GM19455 (cell line): ENCODE data around the gene DGKI.

ENCODE experiments used
- ATAC-seq: cut with Tn5 transposase; IDR thresholded peaks from one replicate; pipeline ENCODE4 v1.9.1; 2021; ENCODE audit not compliant: unreplicated experiment

DGKI gene

DNA sequence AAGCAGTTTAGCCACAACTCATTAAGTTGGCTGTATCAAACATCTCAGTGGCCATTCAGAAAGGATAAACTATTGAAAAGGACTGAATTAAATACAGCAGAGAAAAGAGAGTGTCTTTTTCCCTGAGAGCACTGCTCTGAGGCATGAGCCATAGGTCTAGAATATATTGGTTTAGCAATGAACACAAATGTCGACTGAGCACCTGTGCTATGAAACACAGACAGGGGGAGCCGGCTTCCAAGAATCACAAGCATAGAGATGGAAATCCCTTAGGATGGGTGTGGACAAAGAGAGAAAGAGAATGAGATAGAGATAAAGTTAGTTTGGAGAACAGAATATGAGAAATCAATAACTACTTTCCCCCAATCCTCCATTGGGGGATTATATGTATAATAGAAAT lies 54.8 kb downstream of the DGKI start:
- no peak for ATAC-seq

DNA sequence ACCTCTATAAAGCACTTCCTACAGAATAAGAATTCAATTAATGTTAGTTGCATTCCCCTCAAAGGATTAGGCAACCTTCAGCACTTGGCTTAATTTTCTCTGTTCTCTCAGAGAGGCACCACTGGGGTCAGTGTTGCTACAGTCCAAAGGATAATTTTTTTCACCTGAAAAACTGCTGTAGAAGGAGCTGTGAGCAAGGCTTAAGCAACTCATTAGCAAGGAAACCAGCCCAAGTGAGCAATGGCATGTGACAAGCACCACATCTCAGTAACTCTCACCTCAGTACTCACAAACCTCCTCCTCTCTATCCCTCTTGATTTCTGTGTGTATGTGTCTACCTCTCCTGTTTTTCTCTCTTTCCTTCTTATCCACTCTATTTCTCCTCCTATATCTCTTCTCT lies 55.9 kb downstream of the DGKI start:
- no peak for ATAC-seq

DNA sequence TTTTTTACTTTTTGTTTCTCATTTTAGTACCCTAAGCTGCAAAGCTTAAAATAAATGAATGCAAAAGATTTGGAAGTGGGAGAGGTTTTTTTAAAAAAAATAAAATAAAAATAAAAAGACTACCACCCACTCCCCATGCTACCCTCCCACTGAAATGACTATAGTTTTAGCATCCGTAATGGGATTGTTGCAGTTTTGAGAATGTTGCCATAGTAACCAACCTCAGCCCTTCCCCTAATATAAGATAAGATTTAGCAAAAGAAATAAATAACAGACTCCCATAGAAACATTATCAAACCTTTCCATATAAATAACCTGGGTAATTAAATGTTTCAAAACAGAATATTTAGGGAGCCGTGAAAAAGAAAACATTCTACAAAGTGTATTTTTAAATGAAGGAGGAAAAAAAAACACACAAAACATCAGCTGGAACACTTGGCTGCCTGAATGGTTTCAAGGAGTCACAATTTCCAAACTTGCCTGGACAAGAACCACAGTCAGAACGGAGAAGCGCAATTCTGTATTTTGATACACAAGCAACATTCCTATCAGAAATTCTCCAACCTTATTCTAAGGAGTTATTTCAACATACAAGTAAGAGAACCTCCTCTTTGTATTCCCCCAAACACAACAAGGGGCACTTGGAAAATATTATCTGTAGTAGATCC lies 57.4 kb downstream of the DGKI start:
- no peak for ATAC-seq

DNA sequence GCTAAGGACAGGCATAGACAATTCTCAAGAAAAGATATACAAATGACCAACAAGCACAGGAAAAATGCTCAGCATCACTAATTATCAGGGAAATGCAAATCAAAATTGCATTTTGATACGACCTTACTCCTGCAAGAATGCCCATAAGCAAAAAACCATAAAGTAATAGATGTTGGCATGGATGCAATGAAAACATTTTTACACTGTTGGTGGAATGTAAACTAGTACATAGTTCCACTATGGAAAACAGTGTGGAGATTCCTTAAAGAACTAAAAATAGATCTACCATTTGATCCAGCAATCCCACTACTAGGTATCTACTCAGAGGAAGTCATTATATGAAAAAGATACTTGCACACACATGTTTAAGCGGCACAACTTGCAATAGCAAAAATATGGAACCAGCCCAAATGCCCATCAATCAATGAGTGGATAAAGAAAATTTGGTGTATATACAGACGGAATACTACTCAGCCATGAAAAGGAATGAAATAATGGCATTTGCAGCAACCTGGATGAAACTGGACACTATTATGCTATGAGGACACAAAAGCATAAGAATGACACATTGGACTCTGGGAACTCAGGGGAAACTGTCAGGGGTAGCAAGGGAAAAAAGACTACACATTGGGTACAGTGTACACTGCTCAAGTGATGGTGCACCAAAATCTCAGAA lies 59.3 kb downstream of the DGKI start:
- ATAC-seq: no peak

DNA sequence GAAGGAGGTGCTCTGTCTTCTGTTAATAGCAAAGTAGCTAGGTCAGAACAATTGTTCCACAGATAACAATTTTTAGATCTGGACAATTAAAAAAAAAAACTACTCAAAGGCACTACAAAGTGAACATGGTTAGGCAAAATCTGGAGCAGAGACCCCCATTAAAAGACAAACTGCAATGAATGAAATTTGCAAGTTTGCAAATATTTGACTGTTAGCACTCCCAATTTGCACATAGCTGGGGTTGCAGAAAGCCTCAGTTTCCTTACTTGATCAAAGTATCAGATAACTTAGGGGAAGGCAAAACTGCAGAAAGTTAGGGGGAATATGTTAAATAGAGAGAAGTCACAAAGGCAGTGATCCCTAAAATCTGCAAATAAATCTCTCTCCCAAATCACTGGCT lies 68.3 kb downstream of the DGKI start:
- no peak for ATAC-seq

DNA sequence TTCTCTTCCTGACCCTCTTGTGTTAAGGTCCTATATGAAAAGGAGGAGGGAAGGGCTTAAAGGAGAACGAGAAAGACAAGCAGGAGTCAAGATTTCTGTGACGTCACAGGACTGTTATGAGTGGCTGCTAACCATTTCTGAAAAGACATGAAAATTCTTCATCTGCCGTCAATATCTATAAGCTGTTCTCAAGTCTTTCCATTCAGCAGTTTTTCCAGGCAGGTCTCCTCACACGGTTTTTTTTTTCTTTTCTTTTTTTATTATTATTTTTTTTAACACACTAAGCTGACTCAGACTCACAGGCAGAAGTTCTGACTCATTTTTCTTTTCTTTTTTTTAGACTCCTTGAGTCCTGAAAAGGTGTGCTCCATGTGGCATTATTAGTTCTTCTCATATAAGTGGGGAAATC lies 72.0 kb downstream of the DGKI start:
- ATAC-seq: no peak

DNA sequence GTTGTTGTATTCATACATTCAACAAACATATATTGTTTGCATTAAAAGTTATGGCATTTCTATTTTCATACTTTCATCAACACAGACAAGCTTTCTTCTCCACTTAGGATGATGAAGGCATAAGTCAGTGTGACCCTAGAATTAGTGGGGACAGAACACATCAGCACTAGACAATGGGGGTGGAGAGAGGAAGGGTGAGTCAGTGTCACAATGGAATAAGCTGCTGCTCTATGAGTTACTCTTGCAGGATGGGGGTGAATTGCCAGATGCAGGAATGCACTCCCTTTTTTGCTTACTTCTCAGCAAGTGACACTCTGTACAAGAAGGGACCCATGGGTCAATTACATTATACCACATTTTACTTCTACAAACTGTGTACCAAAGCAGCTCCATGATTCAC lies 74.0 kb downstream of the DGKI start:
- no peak for ATAC-seq

DNA sequence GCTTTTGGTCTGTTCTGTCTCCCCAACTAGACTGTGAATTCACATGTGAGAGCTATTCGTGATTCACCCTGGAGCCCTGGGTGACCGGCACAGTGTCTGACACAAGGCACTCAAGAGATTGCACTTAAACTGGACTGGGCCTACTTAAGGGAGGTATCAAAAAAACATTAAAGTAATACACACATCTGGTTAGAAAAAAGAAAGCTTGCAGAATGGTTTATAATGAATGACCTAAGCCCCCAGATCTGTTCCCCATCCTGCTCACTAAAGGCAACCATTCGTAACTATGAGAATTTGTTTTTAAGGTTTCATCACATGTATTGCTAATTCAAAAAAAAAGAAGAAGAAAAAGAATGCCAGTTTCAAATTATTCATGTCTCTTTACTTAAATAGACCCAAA lies 74.5 kb downstream of the DGKI start:
- ATAC-seq: no peak

DNA sequence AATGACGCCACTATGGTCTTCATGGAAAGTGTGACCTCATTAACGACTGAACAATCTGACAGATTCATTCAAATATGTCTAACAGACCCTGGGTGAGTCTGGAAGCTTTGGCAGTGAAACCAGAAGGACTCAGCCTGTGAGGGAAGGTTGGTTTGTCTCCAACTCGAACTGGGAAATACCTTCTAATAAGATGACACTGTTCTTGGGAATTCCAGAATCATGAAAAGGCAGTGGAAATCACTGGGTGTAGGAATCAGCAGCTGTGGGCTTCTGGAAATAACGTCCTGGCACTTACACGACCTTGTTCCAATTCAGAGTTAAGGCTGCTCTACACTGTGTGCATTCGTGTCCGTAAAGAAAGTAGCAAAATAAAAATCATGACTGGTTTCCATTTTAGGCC lies 75.1 kb downstream of the DGKI start:
- no peak for ATAC-seq

DNA sequence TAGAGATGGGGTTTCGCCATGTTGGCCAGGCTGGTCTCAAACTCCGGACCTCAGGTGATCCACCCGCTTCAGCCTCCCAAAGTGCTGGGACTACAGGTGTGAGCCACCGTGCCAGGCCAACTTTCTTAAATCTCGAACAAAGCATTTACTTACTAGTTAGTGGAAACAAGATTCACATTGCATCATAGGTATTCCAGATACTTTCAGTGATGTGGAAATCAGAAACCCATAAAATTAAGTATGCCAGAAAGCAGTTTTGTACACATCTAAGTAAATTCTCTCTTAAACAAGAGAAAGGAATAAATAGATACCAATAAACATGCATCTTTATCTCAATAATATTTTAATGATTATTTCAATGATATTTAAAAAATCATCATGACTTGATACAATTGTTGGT lies 75.5 kb downstream of the DGKI start:
- ATAC-seq: no peak

DNA sequence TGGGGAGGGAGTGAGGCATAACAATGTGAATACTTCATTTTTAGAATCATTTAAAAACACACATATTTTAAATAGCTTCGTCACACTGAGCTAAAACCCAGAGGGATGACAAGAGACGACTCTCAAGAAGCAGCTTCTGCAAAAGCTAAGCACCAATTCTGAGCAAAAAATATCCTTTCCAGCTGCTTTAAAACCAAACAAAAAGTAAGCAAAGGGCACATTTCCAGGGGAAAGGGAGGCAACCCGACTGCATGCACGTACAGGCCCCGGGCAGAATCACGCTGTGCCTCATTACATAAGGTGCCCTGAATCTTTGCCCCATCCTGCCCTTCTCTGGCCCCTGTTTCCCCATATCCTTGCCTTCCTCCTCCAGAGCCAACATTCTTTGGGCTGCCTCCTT lies 78.4 kb downstream of the DGKI start:
- no peak for ATAC-seq

DNA sequence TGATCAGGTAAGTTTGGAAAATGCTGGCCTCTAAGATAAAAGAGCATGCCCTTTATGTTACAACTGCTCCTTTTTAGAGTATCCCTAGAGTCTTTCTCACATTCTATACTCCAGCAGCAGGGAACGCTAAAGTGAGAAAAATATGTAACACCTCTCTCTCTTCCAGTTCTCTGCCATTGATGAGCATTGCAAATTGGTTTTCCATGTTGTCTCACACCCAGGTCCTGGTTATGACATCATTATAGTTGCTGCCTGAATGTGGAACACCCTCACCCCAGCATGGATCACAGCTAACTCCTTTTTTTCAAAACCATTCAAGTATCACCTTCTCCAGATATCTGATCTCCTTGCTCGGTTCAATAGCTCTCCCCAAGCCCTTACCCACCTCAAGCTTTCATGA lies 84.4 kb downstream of the DGKI start:
- ATAC-seq: no peak

DNA sequence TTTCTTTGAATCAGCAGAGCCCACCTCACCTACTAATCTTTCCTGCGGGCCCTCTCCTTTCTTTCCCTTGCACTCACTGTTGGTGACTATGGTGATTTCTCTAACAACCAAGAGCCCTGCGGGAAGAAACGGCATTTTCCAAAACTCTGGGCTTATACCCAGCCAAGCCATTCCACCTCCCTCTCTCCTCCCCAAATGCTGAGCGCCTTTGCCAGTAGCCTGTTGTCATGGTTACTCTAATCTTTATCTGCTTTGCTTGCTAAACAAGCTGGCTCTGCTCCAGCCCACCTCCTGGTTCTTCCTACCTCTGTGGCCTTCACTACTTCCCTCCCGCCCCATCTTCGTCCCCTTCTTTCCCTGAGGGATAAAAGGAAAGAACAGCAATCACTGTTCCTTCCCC lies 86.7 kb downstream of the DGKI start:
- ATAC-seq: no peak

DNA sequence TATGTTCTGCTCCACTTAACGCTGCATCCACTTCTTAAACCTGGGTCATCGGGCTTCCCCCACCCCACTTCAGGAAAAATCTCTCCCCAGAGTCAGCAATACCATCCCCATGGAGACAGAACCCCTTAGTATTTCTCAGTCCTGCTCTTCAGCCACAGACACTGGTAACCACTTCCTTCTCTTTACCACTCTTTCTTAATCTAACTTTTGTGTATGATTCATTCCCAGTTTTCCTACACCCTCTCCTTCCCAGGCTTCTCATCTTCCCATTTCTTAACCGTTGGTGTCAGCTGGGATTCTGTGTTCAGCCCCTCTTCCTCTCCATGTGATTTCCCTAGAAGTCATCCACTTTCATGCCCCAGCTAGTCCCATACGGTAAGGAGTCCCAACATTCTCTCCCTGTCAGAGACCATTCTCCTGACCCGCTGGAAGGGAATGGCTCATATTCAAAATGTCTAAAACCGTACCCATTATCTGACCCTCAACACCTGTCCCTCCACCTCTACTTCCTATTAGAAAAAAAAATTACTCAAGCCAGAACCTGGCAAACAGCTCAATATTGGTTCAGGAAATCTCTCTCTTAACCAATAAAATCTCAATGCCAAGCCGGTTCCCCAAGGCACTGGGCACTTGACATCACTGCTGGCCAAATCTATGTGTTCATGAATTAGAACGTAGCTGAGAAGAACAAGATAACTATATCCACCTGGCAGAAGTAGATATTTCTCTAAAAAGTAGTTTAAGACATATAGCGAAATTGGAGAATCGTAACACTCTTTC lies 89.4 kb downstream of the DGKI start:
- ATAC-seq: no peak

DNA sequence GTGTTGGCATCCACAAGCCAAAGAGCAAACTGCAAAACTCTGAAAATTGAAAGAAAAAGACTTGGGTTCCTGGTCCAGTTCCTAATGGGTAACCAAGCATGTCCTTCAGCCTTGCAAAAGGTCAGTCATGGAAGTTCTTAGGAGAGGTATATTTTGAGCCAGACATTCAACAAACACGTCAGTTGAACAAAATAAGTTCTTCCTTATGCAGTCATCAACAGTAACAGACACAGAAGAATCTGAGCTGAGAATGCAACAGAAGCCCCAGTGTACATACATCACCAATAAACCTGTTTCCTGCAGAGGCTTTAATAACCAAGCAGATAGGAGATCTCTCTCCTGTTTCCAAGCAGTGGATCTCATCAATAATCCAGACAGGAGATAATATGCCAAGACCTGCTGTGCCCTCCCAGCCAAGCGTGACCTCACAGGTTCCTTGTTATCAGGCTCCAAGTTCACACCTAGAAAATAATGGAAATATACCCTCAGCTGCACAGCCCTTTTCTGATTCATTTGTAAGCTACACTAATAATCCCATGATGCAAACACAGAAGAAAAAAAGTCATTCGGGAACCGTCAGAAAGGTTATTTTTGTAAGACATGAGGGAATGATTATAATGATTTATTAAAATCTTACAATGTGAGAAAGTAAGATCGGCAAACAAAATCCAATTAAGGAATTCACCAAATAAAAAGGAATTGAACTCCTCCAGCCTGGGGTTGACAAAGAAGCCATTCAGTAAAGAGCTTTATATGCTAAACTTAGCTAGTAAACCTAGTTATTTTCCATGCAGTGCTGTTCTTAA lies 90.7 kb downstream of the DGKI start:
- ATAC-seq: no peak

DNA sequence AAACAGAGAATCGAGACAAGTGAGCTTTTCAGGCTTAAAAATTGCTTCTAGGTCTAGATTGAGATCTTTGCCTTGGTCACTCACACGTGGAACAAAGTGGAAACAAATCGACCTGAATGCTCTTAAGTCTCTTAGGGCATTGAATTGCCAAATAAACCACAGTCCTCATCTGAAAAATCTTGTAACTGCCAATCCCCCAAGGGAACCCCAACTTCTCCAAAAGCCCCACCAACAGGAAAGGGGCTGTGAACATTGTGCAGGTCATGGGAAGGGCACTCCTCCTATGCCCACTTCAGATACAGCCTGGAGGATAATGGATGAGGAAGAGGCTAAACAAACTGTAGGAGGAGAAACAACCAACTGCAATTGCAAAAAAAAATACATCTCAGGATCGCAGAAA lies 91.3 kb downstream of the DGKI start:
- no peak for ATAC-seq

DNA sequence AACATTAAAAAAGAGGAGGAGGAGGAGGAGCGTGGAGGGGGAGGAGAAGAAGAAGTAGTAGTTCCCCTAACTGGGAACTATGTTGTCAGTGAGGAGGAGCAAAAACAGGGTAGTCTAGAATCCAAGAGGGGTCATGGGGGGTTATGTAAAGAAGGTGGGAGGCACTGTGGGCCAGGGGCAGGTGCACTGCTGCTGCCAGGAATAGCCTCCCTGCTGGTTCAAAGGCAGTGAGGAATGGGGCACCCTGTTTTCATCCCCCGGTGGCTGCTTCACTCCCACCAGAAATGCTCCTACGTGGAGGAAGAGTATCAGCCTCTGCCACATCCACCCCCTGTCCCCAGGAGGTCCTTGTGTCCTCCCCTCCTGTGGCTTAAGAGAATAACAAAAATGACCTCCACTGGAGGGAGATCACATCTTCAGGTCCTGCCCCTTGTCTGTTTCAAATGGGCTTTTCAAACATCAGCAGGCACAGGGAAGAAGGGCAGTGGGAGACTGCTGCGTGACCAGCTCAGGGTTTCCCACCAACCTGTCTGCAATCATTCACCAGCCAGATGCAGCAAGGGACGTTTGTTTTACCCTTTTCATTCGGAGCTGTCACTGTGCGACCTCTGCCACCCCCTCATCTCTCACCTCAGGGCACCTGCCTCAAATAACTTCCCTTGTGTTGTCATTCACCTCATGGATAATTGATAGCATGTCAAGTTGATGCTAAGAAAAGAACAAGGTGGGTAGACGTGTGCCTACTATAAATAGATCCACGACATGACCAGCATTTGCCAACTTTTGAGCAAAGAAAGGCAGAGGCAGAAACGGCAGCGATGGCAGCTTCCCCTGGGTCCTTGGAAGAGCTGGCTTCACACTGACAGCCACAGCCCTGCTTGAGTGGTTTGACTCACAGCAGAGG lies 92.6 kb downstream of the DGKI start:
- ATAC-seq: no peak

DNA sequence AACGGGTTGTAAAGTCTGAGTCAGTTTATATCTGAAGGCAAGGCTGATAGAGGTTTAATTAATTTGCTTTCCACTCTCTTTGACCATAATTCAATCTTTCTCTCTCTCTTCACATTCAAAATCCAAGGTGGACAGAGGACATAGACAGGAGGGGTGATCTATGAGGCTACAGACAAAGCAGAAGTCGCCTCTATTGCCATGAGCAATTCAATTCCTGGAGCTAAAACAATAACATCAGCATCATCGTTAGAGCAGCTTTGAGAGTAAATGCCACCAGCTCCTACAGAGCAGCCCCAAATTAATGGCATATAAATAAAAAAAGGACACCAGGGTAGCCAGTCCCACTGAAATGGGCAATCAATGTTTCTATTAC lies 93.2 kb downstream of the DGKI start:
- no peak for ATAC-seq

DNA sequence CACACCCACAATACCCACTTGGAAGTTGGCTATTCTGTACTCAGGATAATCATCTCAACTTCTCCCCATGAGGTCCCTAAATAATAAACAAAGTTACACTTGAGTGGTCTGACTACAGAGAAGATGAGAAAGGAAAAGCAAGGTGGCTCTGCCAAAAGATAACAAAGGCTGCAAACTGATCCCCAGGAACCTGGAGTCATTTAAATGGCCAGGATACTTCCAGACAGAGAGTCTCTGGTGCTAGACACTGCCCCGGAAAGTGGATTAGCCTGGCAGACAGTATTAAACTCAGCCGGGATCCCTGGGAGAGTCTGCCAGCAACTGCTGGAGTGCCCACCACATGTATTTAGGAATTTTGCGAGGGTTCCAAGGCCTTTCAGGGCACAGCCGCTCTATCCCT lies 93.7 kb downstream of the DGKI start:
- ATAC-seq: no peak

DNA sequence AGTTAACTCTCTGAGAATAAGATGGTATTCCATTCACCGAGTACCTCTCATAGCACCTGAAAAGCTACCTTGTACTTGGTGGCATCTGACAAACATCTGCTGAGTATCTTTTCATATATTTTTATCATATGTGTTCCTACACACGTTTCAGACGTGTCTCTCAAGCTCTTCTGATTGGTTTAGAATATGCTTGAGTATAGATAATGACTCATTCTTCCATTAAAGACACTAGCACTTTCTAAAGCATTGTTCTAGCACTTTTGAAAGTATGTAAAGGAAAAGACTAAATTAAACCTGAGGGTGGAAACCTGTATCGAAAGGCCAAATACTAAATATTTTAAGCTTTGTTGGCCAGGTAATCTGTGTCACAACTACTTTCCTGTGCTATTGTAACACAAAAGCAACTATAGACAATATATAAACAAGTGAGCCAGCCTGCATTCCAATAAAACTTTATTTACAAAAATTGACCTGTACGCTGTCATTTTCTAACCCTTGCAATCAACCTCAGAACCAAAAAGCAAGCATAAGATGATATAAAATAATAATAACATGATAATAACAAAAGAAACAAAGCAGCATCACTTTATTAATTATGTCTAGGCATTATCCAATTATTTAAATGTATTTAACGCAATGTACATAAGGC lies 95.3 kb downstream of the DGKI start:
- no peak for ATAC-seq
